ENCODE data around the gene PHC2.

Gene PHC2

GRCh38 chr1:33468011-33468410 lies 37.1 kb upstream of the PHC2 start:
- H3K4me2 ChIP-seq (ENCODE audit: low read length) = no peak overlapping the region
- no peaks in the 10 kb centered on the region for H3K9me3 ChIP-seq (ENCODE audit: control insufficient read depth, low read length)
- H3K27ac ChIP-seq = no peak overlapping the region
- TF ChIP-seq CTCF (IDR thresholded peaks at IDR 0.05) = no peak
- no peaks in the 10 kb centered on the region for H3K4me1 ChIP-seq
- H3K9ac ChIP-seq = no peak overlapping the region
- no peaks in the 10 kb centered on the region for H3K27me3 ChIP-seq (ENCODE audit: control insufficient read depth, insufficient read depth, low read length)
- no peaks in the 10 kb centered on the region for H3K79me2 ChIP-seq
- H3K4me3 ChIP-seq (ENCODE audit: low read depth, low read length) = no peak overlapping the region
- no peak overlapping the region for H2AFZ ChIP-seq
- no peaks in the 10 kb centered on the region for H3K36me3 ChIP-seq (ENCODE audit: control insufficient read depth, insufficient read depth, low read length)

- Histone ChIP-seq H3K27me3 (ENCODE audit: control insufficient read depth, insufficient read depth, low read length) (no peaks in the 10 kb centered on the region), H3K36me3 (ENCODE audit: control insufficient read depth, insufficient read depth, low read length) (no peaks in the 10 kb centered on the region), H3K9me3 (ENCODE audit: control insufficient read depth, low read length) (no peaks in the 10 kb centered on the region), H3K79me2 (no peaks in the 10 kb centered on the region), H3K4me3 (ENCODE audit: low read depth, low read length) (no peak overlapping the region), H3K9ac (no peak overlapping the region), H3K27ac (no peak overlapping the region), H2AFZ (no peak overlapping the region), H3K4me1 (no peaks in the 10 kb centered on the region), H3K4me2 (ENCODE audit: low read length) (no peak overlapping the region)
- no peak for TF ChIP-seq CTCF (IDR thresholded peaks at IDR 0.05)
Measured at GRCh38 chr1:33466159-33466558, 35.3 kb upstream of the PHC2 start.

GRCh38 chr1:33465316-33465715 lies 34.4 kb upstream of the PHC2 start:
- no peaks in the 10 kb centered on the region for H3K79me2 ChIP-seq
- no peaks in the 10 kb centered on the region for H3K4me1 ChIP-seq
- no peak overlapping the region for H3K9ac ChIP-seq
- no peak overlapping the region for H2AFZ ChIP-seq
- no peak overlapping the region for H3K4me2 ChIP-seq (ENCODE audit: low read length)
- no peak overlapping the region for H3K4me3 ChIP-seq (ENCODE audit: low read depth, low read length)
- no peak for TF ChIP-seq CTCF (IDR thresholded peaks at IDR 0.05)
- H3K36me3 ChIP-seq (ENCODE audit: control insufficient read depth, insufficient read depth, low read length) = no peaks in the 10 kb centered on the region
- H3K9me3 ChIP-seq (ENCODE audit: control insufficient read depth, low read length) = no peaks in the 10 kb centered on the region
- H3K27me3 ChIP-seq (ENCODE audit: control insufficient read depth, insufficient read depth, low read length) = no peaks in the 10 kb centered on the region
- no peak overlapping the region for H3K27ac ChIP-seq

GRCh38 chr1:33464552-33464951 lies 33.7 kb upstream of the PHC2 start:
- Histone ChIP-seq H3K4me2 (ENCODE audit: low read length) (no peak overlapping the region), H3K4me3 (ENCODE audit: low read depth, low read length) (no peak overlapping the region), H3K36me3 (ENCODE audit: control insufficient read depth, insufficient read depth, low read length) (no peaks in the 10 kb centered on the region), H3K27ac (no peak overlapping the region), H2AFZ (no peak overlapping the region), H3K27me3 (ENCODE audit: control insufficient read depth, insufficient read depth, low read length) (no peaks in the 10 kb centered on the region), H3K9me3 (ENCODE audit: control insufficient read depth, low read length) (no peaks in the 10 kb centered on the region), H3K79me2 (no peaks in the 10 kb centered on the region), H3K9ac (no peak overlapping the region), H3K4me1 (no peaks in the 10 kb centered on the region)
- TF ChIP-seq CTCF (IDR thresholded peaks at IDR 0.05) = no peak

GRCh38 chr1:33462405-33463164 lies 31.7 kb upstream of the PHC2 start:
- Histone ChIP-seq H3K4me1 (no peaks in the 10 kb centered on the region), H2AFZ (no peak overlapping the region), H3K4me3 (ENCODE audit: low read depth, low read length) (no peak overlapping the region), H3K79me2 (no peaks in the 10 kb centered on the region), H3K36me3 (ENCODE audit: control insufficient read depth, insufficient read depth, low read length) (no peaks in the 10 kb centered on the region), H3K9ac (no peak overlapping the region), H3K4me2 (ENCODE audit: low read length) (no peak overlapping the region), H3K27me3 (ENCODE audit: control insufficient read depth, insufficient read depth, low read length) (no peaks in the 10 kb centered on the region), H3K9me3 (ENCODE audit: control insufficient read depth, low read length) (no peaks in the 10 kb centered on the region), H3K27ac (no peak overlapping the region)
- TF ChIP-seq CTCF (IDR thresholded peaks at IDR 0.05) = no peak

Measured in parathyroid adenoma (tissue), 2 donors.